ENCODE measurements around the gene GDPD3.

GDPD3 gene

DNA sequence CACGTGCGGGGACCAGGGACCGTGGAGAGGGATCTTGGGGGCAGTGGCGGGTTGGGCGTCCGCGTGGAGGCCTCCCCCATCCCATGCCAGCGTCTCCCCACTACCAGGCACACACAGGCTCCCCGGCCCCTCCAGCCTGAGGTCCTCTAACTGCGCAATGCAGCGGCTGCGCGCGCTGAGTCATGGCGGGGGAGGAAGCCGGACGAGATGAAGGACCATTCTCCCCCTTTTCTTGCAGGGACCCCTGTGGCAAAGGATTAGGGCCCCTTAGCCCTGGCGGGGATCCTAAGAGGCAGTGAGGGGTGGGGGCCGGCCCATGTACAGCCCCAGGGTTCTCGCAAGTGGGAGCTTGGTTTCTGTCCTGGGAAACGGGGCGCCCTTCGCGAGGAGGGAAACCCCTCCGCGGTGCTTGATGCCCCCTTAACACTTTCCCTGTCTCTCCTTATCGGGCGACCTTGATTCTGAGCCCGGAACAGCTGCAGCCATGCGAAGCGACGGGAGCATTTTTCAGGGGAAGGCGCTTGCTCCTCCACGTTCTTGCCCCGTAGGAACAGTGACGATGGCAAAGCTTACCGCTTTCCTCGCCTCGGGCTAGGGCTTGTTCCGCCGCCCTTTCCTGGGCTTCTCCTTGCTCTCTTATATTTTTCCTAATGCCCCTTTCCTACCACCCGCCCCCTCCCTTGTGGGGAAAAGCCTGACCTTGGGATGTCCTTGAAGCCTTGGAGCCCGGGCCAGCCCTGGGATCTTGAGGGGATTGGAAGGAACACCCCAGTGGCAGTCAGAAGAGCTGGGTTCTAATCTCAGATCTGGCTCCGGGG, 47.2 kb downstream of the GDPD3 start:
- H3K36me3 ChIP-seq (ENCODE audit: control insufficient read depth in 1 of 2, insufficient read depth in 2 of 2, low read length in 2 of 2): peaks cover 28 to 42% of the 10 kb centered on the region in 2 donors
- no peaks in the 10 kb centered on the region for H3K9me3 ChIP-seq (ENCODE audit: control insufficient read depth in 1 of 2, low read length in 2 of 2)
- peak overlapping the region; percentile 100 for H3K27ac ChIP-seq (ENCODE audit: low read depth, low read length)
- H3K9ac ChIP-seq (ENCODE audit: low read depth in 1 of 2, low read length in 2 of 2): peak overlapping the region; percentile 99 to 100
- no peaks in the 10 kb centered on the region for H3K27me3 ChIP-seq (ENCODE audit: control insufficient read depth in 1 of 2, insufficient read depth in 2 of 2, low read length in 2 of 2)
- peaks cover 35 to 43% of the 10 kb centered on the region in 2 donors for H3K4me1 ChIP-seq (ENCODE audit: control insufficient read depth in 1 of 2, insufficient read depth in 2 of 2, low read length in 2 of 2)
- peak overlapping the region; percentile 82 to 95 for H3K4me3 ChIP-seq (ENCODE audit: low read depth in 1 of 2, low read length in 2 of 2)

GRCh38 chr16:30065102-30065942, 48.0 kb downstream of the GDPD3 start, which contains the start of gene ALDOA:
Gene ALDOA (plus strand): TSS chr16:30065760. CDS start chr16:30066898, 1,138 bp downstream.
- peak within 1 kb of the TSS; percentile 99 to 100 for H3K9ac ChIP-seq (ENCODE audit: low read depth in 1 of 2, low read length in 2 of 2)
- H3K27me3 ChIP-seq (ENCODE audit: control insufficient read depth in 1 of 2, insufficient read depth in 2 of 2, low read length in 2 of 2): no peaks in the 10 kb centered on the region
- peaks cover 25 to 34% of the 10 kb centered on the region in 2 donors for H3K36me3 ChIP-seq (ENCODE audit: control insufficient read depth in 1 of 2, insufficient read depth in 2 of 2, low read length in 2 of 2)
- H3K27ac ChIP-seq (ENCODE audit: low read depth, low read length): peak within 1 kb of the TSS; percentile 100
- peaks cover 39 to 48% of the 10 kb centered on the region in 2 donors for H3K4me1 ChIP-seq (ENCODE audit: control insufficient read depth in 1 of 2, insufficient read depth in 2 of 2, low read length in 2 of 2)
- H3K9me3 ChIP-seq (ENCODE audit: control insufficient read depth in 1 of 2, low read length in 2 of 2): no peaks in the 10 kb centered on the region
- peak within 1 kb of the TSS; percentile 82 to 95 for H3K4me3 ChIP-seq (ENCODE audit: low read depth in 1 of 2, low read length in 2 of 2)

DNA sequence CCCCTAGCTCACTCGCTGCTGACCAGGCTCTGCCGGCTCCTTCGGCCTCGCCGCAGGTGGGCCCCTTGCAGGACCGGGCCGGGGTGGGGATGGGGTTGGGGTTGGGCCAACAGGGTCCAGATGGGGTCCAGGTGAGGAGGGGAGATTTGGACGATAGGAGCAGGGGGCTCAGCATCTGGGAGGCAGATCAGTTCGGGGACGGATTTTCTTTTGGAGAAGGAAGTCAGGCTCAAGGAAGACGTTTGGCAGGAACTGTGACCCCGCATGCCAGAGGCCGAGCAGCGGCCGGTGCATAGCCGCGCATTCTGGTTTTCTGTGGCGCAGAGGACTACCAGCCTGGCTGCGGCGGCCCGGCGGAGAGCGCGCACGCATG, 48.6 kb downstream of the GDPD3 start:
- H3K9me3 ChIP-seq (ENCODE audit: control insufficient read depth in 1 of 2, low read length in 2 of 2): no peaks in the 10 kb centered on the region
- H3K27me3 ChIP-seq (ENCODE audit: control insufficient read depth in 1 of 2, insufficient read depth in 2 of 2, low read length in 2 of 2): no peaks in the 10 kb centered on the region
- peaks cover 19 to 28% of the 10 kb centered on the region in 2 donors for H3K36me3 ChIP-seq (ENCODE audit: control insufficient read depth in 1 of 2, insufficient read depth in 2 of 2, low read length in 2 of 2)
- peaks cover 39 to 47% of the 10 kb centered on the region in 2 donors for H3K4me1 ChIP-seq (ENCODE audit: control insufficient read depth in 1 of 2, insufficient read depth in 2 of 2, low read length in 2 of 2)
- peak overlapping the region; percentile 76 to 84 for H3K4me3 ChIP-seq (ENCODE audit: low read depth in 1 of 2, low read length in 2 of 2)
- peak overlapping the region; percentile 94 to 100 for H3K9ac ChIP-seq (ENCODE audit: low read depth in 1 of 2, low read length in 2 of 2)
- peak overlapping the region; percentile 100 for H3K27ac ChIP-seq (ENCODE audit: low read depth, low read length)

DNA sequence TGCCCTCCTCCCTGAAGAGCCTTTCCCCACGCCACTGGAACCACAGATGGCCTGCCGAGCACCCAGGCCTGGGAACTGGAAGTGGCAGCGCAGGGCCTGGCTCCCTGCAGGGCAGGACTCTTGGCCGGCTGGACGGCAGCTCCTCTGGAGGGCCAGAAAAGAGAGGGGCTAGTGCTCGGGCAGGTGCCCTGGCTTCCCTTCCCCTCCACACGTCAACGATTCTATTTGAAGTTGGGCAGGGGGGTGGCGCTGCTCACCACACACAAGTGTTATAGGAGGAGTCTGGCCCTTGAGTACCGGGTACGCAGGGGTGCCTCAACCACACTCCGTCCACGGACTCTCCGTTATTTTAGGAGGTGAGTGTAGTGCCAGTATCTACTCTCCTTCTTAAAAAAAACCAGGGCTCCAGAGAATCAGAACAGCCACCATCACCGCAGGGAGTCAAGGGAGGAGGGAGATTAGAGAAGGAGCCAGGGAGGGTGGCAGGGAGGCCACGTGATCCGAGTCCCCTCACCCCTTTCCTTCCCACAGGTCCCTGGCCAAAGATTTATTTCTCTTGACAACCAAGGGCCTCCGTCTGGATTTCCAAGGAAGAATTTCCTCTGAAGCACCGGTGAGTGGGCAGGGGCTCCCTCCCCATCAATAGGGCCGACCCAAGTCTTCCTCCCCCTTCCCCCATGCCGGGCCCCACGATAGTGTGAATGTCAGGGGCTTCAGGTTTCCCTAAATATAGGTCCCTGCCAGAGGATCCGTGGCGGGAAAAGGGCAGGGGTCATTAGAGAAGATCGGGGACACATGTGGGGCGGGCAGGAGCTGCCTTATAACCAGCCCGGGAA, 49.2 kb downstream of the GDPD3 start:
- peak overlapping the region; percentile 100 for H3K27ac ChIP-seq (ENCODE audit: low read depth, low read length)
- H3K4me1 ChIP-seq (ENCODE audit: control insufficient read depth in 1 of 2, insufficient read depth in 2 of 2, low read length in 2 of 2): peaks cover 36 to 41% of the 10 kb centered on the region in 2 donors
- H3K4me3 ChIP-seq (ENCODE audit: low read depth in 1 of 2, low read length in 2 of 2): peak overlapping the region; percentile 76 to 84

GRCh38 chr16:30063278-30063892, 50.0 kb downstream of the GDPD3 start:
- Histone ChIP-seq H3K4me3 (ENCODE audit: low read depth in 1 of 2, low read length in 2 of 2) (peak overlapping the region; percentile 76 to 84), H3K27ac (ENCODE audit: low read depth, low read length) (peak overlapping the region; percentile 100), H3K27me3 (ENCODE audit: control insufficient read depth in 1 of 2, insufficient read depth in 2 of 2, low read length in 2 of 2) (no peaks in the 10 kb centered on the region), H3K9me3 (ENCODE audit: control insufficient read depth in 1 of 2, low read length in 2 of 2) (no peaks in the 10 kb centered on the region), H3K4me1 (ENCODE audit: control insufficient read depth in 1 of 2, insufficient read depth in 2 of 2, low read length in 2 of 2) (peaks cover 32 to 35% of the 10 kb centered on the region in 2 donors), H3K9ac (ENCODE audit: low read depth in 1 of 2, low read length in 2 of 2) (peak overlapping the region; percentile 94 to 100), H3K36me3 (ENCODE audit: control insufficient read depth in 1 of 2, insufficient read depth in 2 of 2, low read length in 2 of 2) (peaks cover 6 to 15% of the 10 kb centered on the region in 2 donors)

More for the DNA sequence above, 49.2 kb downstream of the GDPD3 start:
- Histone ChIP-seq H3K9ac (ENCODE audit: low read depth in 1 of 2, low read length in 2 of 2) (peak overlapping the region; percentile 94 to 100), H3K27me3 (ENCODE audit: control insufficient read depth in 1 of 2, insufficient read depth in 2 of 2, low read length in 2 of 2) (no peaks in the 10 kb centered on the region), H3K9me3 (ENCODE audit: control insufficient read depth in 1 of 2, low read length in 2 of 2) (no peaks in the 10 kb centered on the region), H3K36me3 (ENCODE audit: control insufficient read depth in 1 of 2, insufficient read depth in 2 of 2, low read length in 2 of 2) (peaks cover 13 to 22% of the 10 kb centered on the region in 2 donors)

GRCh38 chr16:30060836-30061554, 52.3 kb downstream of the GDPD3 start:
- Histone ChIP-seq H3K4me1 (ENCODE audit: control insufficient read depth in 1 of 2, insufficient read depth in 2 of 2, low read length in 2 of 2) (peaks cover 17 to 21% of the 10 kb centered on the region in 2 donors), H3K27me3 (ENCODE audit: control insufficient read depth in 1 of 2, insufficient read depth in 2 of 2, low read length in 2 of 2) (no peaks in the 10 kb centered on the region), H3K36me3 (ENCODE audit: control insufficient read depth in 1 of 2, insufficient read depth in 2 of 2, low read length in 2 of 2) (no peaks in the 10 kb centered on the region), H3K9me3 (ENCODE audit: control insufficient read depth in 1 of 2, low read length in 2 of 2) (no peaks in the 10 kb centered on the region), H3K27ac (ENCODE audit: low read depth, low read length) (no peak overlapping the region), H3K4me3 (ENCODE audit: low read depth in 1 of 2, low read length in 2 of 2) (no peak overlapping the region), H3K9ac (ENCODE audit: low read depth in 1 of 2, low read length in 2 of 2) (no peak overlapping the region)

DNA sequence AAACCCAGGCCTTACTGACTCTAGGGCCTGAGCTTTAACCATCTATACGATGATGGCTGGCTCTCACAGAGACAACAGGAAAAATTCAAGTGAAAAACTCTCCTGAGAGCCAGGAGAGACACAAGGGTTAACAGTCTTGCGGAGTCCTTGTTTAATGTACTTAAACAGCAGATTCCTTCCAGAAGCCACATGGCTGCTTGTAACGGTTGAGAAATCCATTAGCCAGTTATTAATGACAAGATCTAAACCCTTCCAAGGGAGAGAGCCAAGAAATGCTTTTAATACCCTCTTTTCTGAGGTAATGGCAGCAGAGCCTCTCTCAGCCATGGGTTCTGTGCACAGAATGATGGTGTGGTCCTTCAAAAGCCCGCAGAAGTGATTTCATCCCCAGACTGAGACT, 53.0 kb downstream of the GDPD3 start:
- no peaks in the 10 kb centered on the region for H3K36me3 ChIP-seq (ENCODE audit: control insufficient read depth in 1 of 2, insufficient read depth in 2 of 2, low read length in 2 of 2)
- peaks cover 17 to 21% of the 10 kb centered on the region in 2 donors for H3K4me1 ChIP-seq (ENCODE audit: control insufficient read depth in 1 of 2, insufficient read depth in 2 of 2, low read length in 2 of 2)
- no peak overlapping the region for H3K27ac ChIP-seq (ENCODE audit: low read depth, low read length)
- no peaks in the 10 kb centered on the region for H3K9me3 ChIP-seq (ENCODE audit: control insufficient read depth in 1 of 2, low read length in 2 of 2)
- H3K27me3 ChIP-seq (ENCODE audit: control insufficient read depth in 1 of 2, insufficient read depth in 2 of 2, low read length in 2 of 2): no peaks in the 10 kb centered on the region
- no peak overlapping the region for H3K9ac ChIP-seq (ENCODE audit: low read depth in 1 of 2, low read length in 2 of 2)
- H3K4me3 ChIP-seq (ENCODE audit: low read depth in 1 of 2, low read length in 2 of 2): no peak overlapping the region

DNA sequence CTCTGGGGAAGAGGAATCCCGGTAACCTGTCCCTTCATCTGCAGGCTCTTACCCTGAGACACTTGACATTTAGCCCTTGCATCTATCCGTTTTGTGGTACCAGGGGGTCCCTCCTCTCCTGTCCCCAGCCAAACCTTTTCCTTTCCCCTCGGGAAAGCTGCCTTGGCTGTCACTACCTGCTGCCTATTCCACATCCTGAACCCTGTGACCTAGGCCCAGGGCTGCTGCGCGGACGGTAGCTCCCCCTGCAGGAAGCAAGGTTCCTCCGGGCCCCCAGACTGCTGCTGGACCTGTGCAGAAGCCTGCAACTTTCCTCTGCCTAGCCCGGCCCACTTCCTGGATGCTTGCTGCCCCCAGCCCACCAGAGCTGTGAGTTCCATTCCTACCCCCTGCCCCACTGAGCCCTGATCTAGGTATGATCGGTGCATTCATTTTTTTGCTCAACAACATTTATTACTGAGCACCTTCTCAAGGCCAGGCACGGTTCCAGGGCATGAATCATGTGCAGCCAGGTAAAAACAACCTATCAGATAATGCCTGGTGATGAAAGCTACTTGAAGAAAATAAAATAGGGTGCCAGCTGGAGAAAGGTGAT, 58.3 kb downstream of the GDPD3 start:
- Histone ChIP-seq H3K9me3 (ENCODE audit: control insufficient read depth in 1 of 2, low read length in 2 of 2) (no peaks in the 10 kb centered on the region), H3K4me1 (ENCODE audit: control insufficient read depth in 1 of 2, insufficient read depth in 2 of 2, low read length in 2 of 2) (peaks cover 8 to 13% of the 10 kb centered on the region in 2 donors), H3K27me3 (ENCODE audit: control insufficient read depth in 1 of 2, insufficient read depth in 2 of 2, low read length in 2 of 2) (no peaks in the 10 kb centered on the region), H3K9ac (ENCODE audit: low read depth in 1 of 2, low read length in 2 of 2) (no peak overlapping the region), H3K36me3 (ENCODE audit: control insufficient read depth in 1 of 2, insufficient read depth in 2 of 2, low read length in 2 of 2) (no peaks in the 10 kb centered on the region), H3K4me3 (ENCODE audit: low read depth in 1 of 2, low read length in 2 of 2) (no peak overlapping the region), H3K27ac (ENCODE audit: low read depth, low read length) (no peak overlapping the region)

Data from duodenal mucosa (tissue), 2 donors.